Measurements from ENCODE around the gene DCLRE1B.

- no peak for TF ChIP-seq CTCF (IDR thresholded peaks at IDR 0.05)
- TF ChIP-seq POLR2A (IDR thresholded peaks at IDR 0.05), result no peak
Observed at GRCh38 chr1:113930499-113931161, 25.5 kb downstream of the DCLRE1B start.
